Ovary (tissue), 9 donors: ENCODE measurements around the gene TM4SF4. TPM values are rescaled to one million over a fixed set of nuclear protein-coding genes. Genes with fewer than 3 reads are reported as not detected.

Experiments
- DNase-seq, 5 donors: peaks; one replicate each; pipeline ENCODE4 v3.0.0-alpha.2; 2019 to 2020
- H3K27ac ChIP-seq, 2 donors: fragments of 200-600 bp; one replicate each; pipeline versions ENCODE4 v1.5.1 to v1.8.0; 2019 to 2022
- H3K27me3 ChIP-seq: fragments of 200-600 bp; one replicate; pipeline ENCODE4 v1.8.0; 2022
- H3K36me3 ChIP-seq: fragments of 200-600 bp; sonication (generic); one replicate; pipeline ENCODE4 v1.5.1; 2019
- H3K4me1 ChIP-seq: one replicate; pipeline ENCODE4 v1.8.1; 2013; ENCODE audit warnings: mild to moderate bottlenecking, moderate library complexity; ENCODE audit not compliant: insufficient read depth
- H3K4me3 ChIP-seq: fragments of 200-600 bp; sonication (generic); one replicate; pipeline ENCODE4 v1.5.1; 2017
- H3K9me3 ChIP-seq, 2 donors: fragments of 200-600 bp in 1 of 2; sonication (generic) in 1 of 2; one replicate each; pipeline versions ENCODE4 v1.5.1 to v1.8.1; 2013 to 2019; ENCODE audit warnings: mild to moderate bottlenecking in 1 of 2, moderate library complexity in 1 of 2
- CTCF ChIP-seq, 3 donors: fragments of 450-650 bp in 2 of 3; fragments of 200-600 bp in 1 of 3; IDR thresholded peaks; one replicate each; pipeline versions ENCODE4 v1.5.1 to v1.8.0; 2016 to 2022; ENCODE audit warnings: antibody characterized with exemption in 3 of 3, mild to moderate bottlenecking in 1 of 3
- EP300 ChIP-seq: sonication (generic); formaldehyde crosslinking; IDR thresholded peaks from one replicate; pipeline ENCODE4 v1.6.1; 2017; ENCODE audit warnings: antibody characterized with exemption
- POLR2A ChIP-seq: fragments of 450-650 bp; IDR thresholded peaks from one replicate; pipeline ENCODE4 v1.6.1; 2017; ENCODE audit warnings: antibody characterized with exemption, mild to moderate bottlenecking, moderate library complexity
- WGBS, 3 donors: extraction: QIAGEN DNeasy Blood & Tissue Kit in 1 of 3; methylation state at CpG; one replicate each; pipeline versions ENCODE4 v1.1.5 to v1.1.7; 2013 to 2017; 5-methylcytosine and 5-hydroxymethylcytosine counted together
- intact Hi-C, 4 donors: fragments of 100-400 bp; cut with DNase I; formaldehyde crosslinking; loops; one replicate each; pipeline versions ENCODE4 v1.11.0 to v1.15.1; 2022 to 2023
- polyA plus RNA-seq, 2 donors: library from polyadenylated mRNA; stranded (reverse); fragments of 200-250 nt in 1 of 2; fragments of 350-450 nt in 1 of 2; fragmentation: Illumina TruSeq in 1 of 2; extraction: RNeasy Lipid Tissue Mini Kit (QIAGEN cat#74804) in 1 of 2; gene quantifications; one replicate each; pipeline ENCODE4 v1.2.3, GENCODE V29; 2013 to 2014
- total RNA-seq, 7 donors: library from RNA; depleted of rRNA in 2 of 7; stranded (reverse); fragments of >200 nt in 2 of 7; fragmentation: NEBNext Ultra II Directional in 3 of 7; extraction: Animal tissue kit (Norgen Biotek cat#: 25700) in 3 of 7; gene quantifications; one replicate each; pipeline versions ENCODE4 v1.1.0 to v1.2.4, GENCODE V29; 2016 to 2023
- donor health status: DM: no; HTN: no; CAD: no; lungs with moderate emphysema.
- donor health status: DM: no; HTN: no; CAD: no.
- donor health status: Bipolar disorder and iron deficiency.
- donor health status: DM: yes; HTN: yes; CAD: no.
- donor health status: DM: no; HTN: no; CAD: no.
- donor health status: DM: yes; HTN: yes; CAD: no.

Gene TM4SF4
- total and polyA plus RNA-seq, 9 donors, result 0.10 to 6.9 (median 4.5) TPM; not detected in 4

- Histone ChIP-seq H3K27me3 (no peaks in the 10 kb centered on the region), H3K4me3 (no peak overlapping the region), H3K36me3 (no peaks in the 10 kb centered on the region), H3K27ac (no peak overlapping the region), H3K4me1 (peaks cover 4% of the 10 kb centered on the region), H3K9me3 (no peaks in the 10 kb centered on the region)
- 90 to 94% (median 92%) methylated on average over 3 of the region's 3 CpGs for WGBS, 3 donors
- DNase-seq, result no peak
- intact Hi-C loops, result no loop called here
- TF ChIP-seq POLR2A (no peak), EP300 (no peak), CTCF (IDR thresholded peaks at IDR 0.05) (no peak)
Measured at GRCh38 chr3:149509526-149509925, 35.0 kb downstream of the TM4SF4 start.

GRCh38 chr3:149510480-149510879 is 36.0 kb downstream of the TM4SF4 start:
- no peak overlapping the region for H3K27ac ChIP-seq
- TF ChIP-seq CTCF (IDR thresholded peaks at IDR 0.05) (no peak), POLR2A (no peak), EP300 (no peak)
- H3K9me3 ChIP-seq, result no peaks in the 10 kb centered on the region
- H3K4me1 ChIP-seq, result peaks cover 4% of the 10 kb centered on the region
- no peak overlapping the region for H3K4me3 ChIP-seq
- H3K27me3 ChIP-seq, result no peaks in the 10 kb centered on the region
- 81 to 87% (median 85%) methylated on average over 3 of the region's 3 CpGs for WGBS, 3 donors
- intact Hi-C loops, result loop anchor here in 3 of 4 donors (5.0 to 10.0 kb wide), 3 partner anchors 204 to 384 kb away; no protein-coding TSS in a partner anchor
- H3K36me3 ChIP-seq, result no peaks in the 10 kb centered on the region
- no peak for DNase-seq

- Histone ChIP-seq H3K27ac (no peak overlapping the region), H3K4me3 (no peak overlapping the region), H3K4me1 (peaks cover 4% of the 10 kb centered on the region), H3K27me3 (no peaks in the 10 kb centered on the region), H3K9me3 (no peaks in the 10 kb centered on the region), H3K36me3 (no peaks in the 10 kb centered on the region)
- TF ChIP-seq EP300 (no peak), POLR2A (no peak), CTCF (IDR thresholded peaks at IDR 0.05) (no peak)
- 55 to 68% (median 65%) methylated on average over 3 of the region's 3 CpGs for WGBS, 3 donors
- no peak for DNase-seq
- intact Hi-C loops, result loop anchor here in 3 of 4 donors (1.0 to 10.0 kb wide), 4 partner anchors 204 to 384 kb away; no protein-coding TSS in a partner anchor
Measured at GRCh38 chr3:149511040-149511626, 36.6 kb downstream of the TM4SF4 start.

GRCh38 chr3:149512073-149512782 is 37.7 kb downstream of the TM4SF4 start:
- no peak overlapping the region for H3K4me3 ChIP-seq
- no peaks in the 10 kb centered on the region for H3K9me3 ChIP-seq
- H3K27ac ChIP-seq, result no peak overlapping the region
- peaks cover 5% of the 10 kb centered on the region for H3K4me1 ChIP-seq
- TF ChIP-seq EP300, result no peak
- peak; percentile 63 to 80 (median 74) for TF ChIP-seq CTCF (IDR thresholded peaks at IDR 0.05)
- H3K27me3 ChIP-seq, result no peaks in the 10 kb centered on the region
- peak; percentile 37 to 77 (median 62) for DNase-seq
- no peaks in the 10 kb centered on the region for H3K36me3 ChIP-seq
- WGBS, 3 donors, result 14 to 18% (median 18%) methylated on average over 9 of the region's 9 CpGs
- intact Hi-C loops, result loop anchor here in 3 of 4 donors (5.0 to 10.0 kb wide), 3 partner anchors 203 to 383 kb away; no protein-coding TSS in a partner anchor
